Activated naive CD8-positive, alpha-beta T cell (primary cell): ENCODE measurements around the gene RGS9.

Source experiments
- H3K27ac Mint-ChIP-seq: one replicate; pipeline ENCODE4 v1.8.0; 2021; ENCODE audit warnings: mixed read lengths
- H3K27me3 Mint-ChIP-seq: one replicate; pipeline ENCODE4 v1.8.0; 2021; ENCODE audit warnings: mixed read lengths
- H3K36me3 Mint-ChIP-seq: one replicate; pipeline ENCODE4 v1.8.0; 2021; ENCODE audit warnings: mixed read lengths
- H3K4me1 Mint-ChIP-seq: one replicate; pipeline ENCODE4 v1.8.0; 2021; ENCODE audit warnings: low read depth, mixed read lengths
- H3K4me3 Mint-ChIP-seq: one replicate; pipeline ENCODE4 v1.8.0; 2021; ENCODE audit warnings: mild to moderate bottlenecking, mixed read lengths
- H3K9me3 Mint-ChIP-seq: one replicate; pipeline ENCODE4 v1.8.0; 2021; ENCODE audit warnings: low read depth, mixed read lengths

RGS9 gene

GRCh38 chr17:65123757-65124675 is 13.2 kb upstream of the RGS9 start:
- Mint-ChIP-seq H3K27me3 (peaks cover 6% of the 10 kb centered on the region), H3K27ac (peak overlapping the region; percentile 99), H3K9me3 (no peaks in the 10 kb centered on the region), H3K4me3 (peak overlapping the region; percentile 88), H3K36me3 (peaks cover 3% of the 10 kb centered on the region), H3K4me1 (peaks cover 22% of the 10 kb centered on the region)

GRCh38 chr17:65130832-65131231 is 6.3 kb upstream of the RGS9 start:
- no peaks in the 10 kb centered on the region for H3K9me3 Mint-ChIP-seq
- no peak overlapping the region for H3K4me3 Mint-ChIP-seq
- H3K36me3 Mint-ChIP-seq = no peaks in the 10 kb centered on the region
- peaks cover 8% of the 10 kb centered on the region for H3K27me3 Mint-ChIP-seq
- H3K4me1 Mint-ChIP-seq = no peaks in the 10 kb centered on the region
- H3K27ac Mint-ChIP-seq = no peak overlapping the region

GRCh38 chr17:65131240-65131639 is 5.9 kb upstream of the RGS9 start:
- Mint-ChIP-seq H3K27me3 (peaks cover 8% of the 10 kb centered on the region), H3K36me3 (no peaks in the 10 kb centered on the region), H3K9me3 (no peaks in the 10 kb centered on the region), H3K4me1 (no peaks in the 10 kb centered on the region), H3K4me3 (no peak overlapping the region), H3K27ac (no peak overlapping the region)

DNA sequence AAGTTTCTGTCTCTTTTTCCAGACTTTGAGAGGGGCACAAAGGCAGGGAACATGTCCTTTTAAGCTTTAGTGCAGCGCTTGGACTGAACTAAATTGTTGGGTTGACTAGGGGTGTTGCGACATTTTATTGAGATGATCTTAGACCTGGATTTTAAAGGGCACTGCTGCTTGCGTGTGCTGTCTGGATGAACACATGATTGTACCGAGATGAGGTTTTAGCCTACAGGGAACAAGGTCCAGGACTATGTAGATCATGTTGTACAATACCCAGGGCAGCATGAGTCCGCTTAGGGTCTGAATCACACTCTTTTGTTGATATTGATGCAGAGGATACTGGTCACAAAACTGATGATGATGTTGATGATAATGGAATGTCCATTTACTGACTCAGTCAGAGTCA is 5.2 kb upstream of the RGS9 start:
- peaks cover 8% of the 10 kb centered on the region for H3K27me3 Mint-ChIP-seq
- H3K27ac Mint-ChIP-seq = no peak overlapping the region
- no peaks in the 10 kb centered on the region for H3K9me3 Mint-ChIP-seq
- H3K4me1 Mint-ChIP-seq = no peaks in the 10 kb centered on the region
- no peaks in the 10 kb centered on the region for H3K36me3 Mint-ChIP-seq
- H3K4me3 Mint-ChIP-seq = no peak overlapping the region

- Mint-ChIP-seq H3K27ac (no peak overlapping the region), H3K36me3 (no peaks in the 10 kb centered on the region), H3K4me1 (peaks cover 14% of the 10 kb centered on the region), H3K27me3 (peaks cover 2% of the 10 kb centered on the region), H3K9me3 (no peaks in the 10 kb centered on the region), H3K4me3 (no peak overlapping the region)
Observed at GRCh38 chr17:65134035-65134434, 3.1 kb upstream of the RGS9 start.

- no peaks in the 10 kb centered on the region for H3K9me3 Mint-ChIP-seq
- peaks cover 12% of the 10 kb centered on the region for H3K27me3 Mint-ChIP-seq
- H3K36me3 Mint-ChIP-seq = peaks cover 4% of the 10 kb centered on the region
- peak overlapping the region; percentile 30 for H3K27ac Mint-ChIP-seq
- peaks cover 22% of the 10 kb centered on the region for H3K4me1 Mint-ChIP-seq
- peak overlapping the region; percentile 9 for H3K4me3 Mint-ChIP-seq
Observed at GRCh38 chr17:65139101-65139764, 2.1 kb downstream of the RGS9 start.

- Mint-ChIP-seq H3K9me3 (no peaks in the 10 kb centered on the region), H3K27me3 (peaks cover 12% of the 10 kb centered on the region), H3K36me3 (peaks cover 4% of the 10 kb centered on the region), H3K4me3 (no peak overlapping the region), H3K4me1 (peaks cover 22% of the 10 kb centered on the region), H3K27ac (no peak overlapping the region)
Observed at GRCh38 chr17:65142247-65142646, 5.1 kb downstream of the RGS9 start.

- no peaks in the 10 kb centered on the region for H3K9me3 Mint-ChIP-seq
- peaks cover 8% of the 10 kb centered on the region for H3K4me1 Mint-ChIP-seq
- peaks cover 12% of the 10 kb centered on the region for H3K27me3 Mint-ChIP-seq
- H3K4me3 Mint-ChIP-seq = no peak overlapping the region
- H3K36me3 Mint-ChIP-seq = peaks cover 4% of the 10 kb centered on the region
- no peak overlapping the region for H3K27ac Mint-ChIP-seq
Observed at GRCh38 chr17:65143889-65144604, 6.9 kb downstream of the RGS9 start.

GRCh38 chr17:65145743-65146142 is 8.6 kb downstream of the RGS9 start:
- Mint-ChIP-seq H3K4me1 (no peaks in the 10 kb centered on the region), H3K9me3 (no peaks in the 10 kb centered on the region), H3K27ac (no peak overlapping the region), H3K4me3 (no peak overlapping the region), H3K27me3 (peaks cover 4% of the 10 kb centered on the region), H3K36me3 (peaks cover 4% of the 10 kb centered on the region)

- no peaks in the 10 kb centered on the region for H3K9me3 Mint-ChIP-seq
- no peaks in the 10 kb centered on the region for H3K27me3 Mint-ChIP-seq
- H3K4me1 Mint-ChIP-seq = no peaks in the 10 kb centered on the region
- H3K4me3 Mint-ChIP-seq = no peak overlapping the region
- H3K27ac Mint-ChIP-seq = no peak overlapping the region
- no peaks in the 10 kb centered on the region for H3K36me3 Mint-ChIP-seq
Observed at GRCh38 chr17:65147955-65148354, 10.8 kb downstream of the RGS9 start.

GRCh38 chr17:65154770-65155589 is 17.8 kb downstream of the RGS9 start:
- no peaks in the 10 kb centered on the region for H3K27me3 Mint-ChIP-seq
- no peaks in the 10 kb centered on the region for H3K36me3 Mint-ChIP-seq
- H3K27ac Mint-ChIP-seq = peak overlapping the region; percentile 11
- H3K9me3 Mint-ChIP-seq = no peaks in the 10 kb centered on the region
- peaks cover 5% of the 10 kb centered on the region for H3K4me1 Mint-ChIP-seq
- H3K4me3 Mint-ChIP-seq = no peak overlapping the region

- H3K27me3 Mint-ChIP-seq = no peaks in the 10 kb centered on the region
- H3K4me1 Mint-ChIP-seq = peaks cover 5% of the 10 kb centered on the region
- H3K27ac Mint-ChIP-seq = no peak overlapping the region
- no peaks in the 10 kb centered on the region for H3K36me3 Mint-ChIP-seq
- H3K4me3 Mint-ChIP-seq = no peak overlapping the region
- H3K9me3 Mint-ChIP-seq = no peaks in the 10 kb centered on the region
Observed at GRCh38 chr17:65155622-65156021, 18.5 kb downstream of the RGS9 start.

GRCh38 chr17:65156185-65156834 is 19.1 kb downstream of the RGS9 start:
- no peaks in the 10 kb centered on the region for H3K9me3 Mint-ChIP-seq
- H3K4me1 Mint-ChIP-seq = peaks cover 5% of the 10 kb centered on the region

More at GRCh38 chr17:65156185-65156834, 19.1 kb downstream of the RGS9 start:
- no peaks in the 10 kb centered on the region for H3K27me3 Mint-ChIP-seq
- H3K36me3 Mint-ChIP-seq = no peaks in the 10 kb centered on the region
- H3K4me3 Mint-ChIP-seq = no peak overlapping the region
- H3K27ac Mint-ChIP-seq = no peak overlapping the region
